WTC11 (cell line): Measurements from ENCODE around the gene ITIH2. TPM values are rescaled to one million over a fixed set of nuclear protein-coding genes. Genes with fewer than 3 reads are reported as not detected.
A peak's percentile ranks its signal among the peaks of the same experiment; 100 is the strongest.
"Not testable (repeated sequence)": the region's sequence is repeated elsewhere in the genome, so short reads cannot be mapped to it uniquely, and the experiment has no call there.

Source experiments
- ATAC-seq: fragments of 200-7000 bp; cut with Tn5 transposase; 2 replicates; pipeline ENCODE4 v1.10.0; 2021; ENCODE audit warnings: mild to moderate bottlenecking, moderate library complexity
- Bru-seq: library from RNA; stranded (reverse); fragments of 400-500 nt; gene quantifications from one replicate; lab custom pipeline; 2021; lab: Mats Ljungman, UMichigan
- CTCF ChIA-PET: fragments of 300-600 bp; sonication (Branson Sonifier 250); formaldehyde crosslinking; loops from one replicate; lab custom pipeline; 2021; ENCODE audit warnings: antibody characterized with exemption; lab: Charles Lee
- POLR2A ChIA-PET: fragments of 350-600 bp; sonication (Branson Sonifier 250); formaldehyde crosslinking; loops from one replicate; lab custom pipeline; 2021; ENCODE audit warnings: antibody characterized with exemption; lab: Charles Lee
- DNase-seq: peaks from one replicate; pipeline ENCODE4 v3.0.0; 2021; ENCODE audit warnings: low spot score
- H3K27ac Mint-ChIP-seq: 2 replicates; pipeline ENCODE4 v1.8.0; 2021; ENCODE audit warnings: mixed read lengths
- H3K27me3 Mint-ChIP-seq: 2 replicates; pipeline ENCODE4 v1.8.0; 2021; ENCODE audit warnings: low read depth, mild to moderate bottlenecking, moderate library complexity, mixed read lengths
- H3K36me3 Mint-ChIP-seq: 2 replicates; pipeline ENCODE4 v1.8.0; 2021; ENCODE audit warnings: mixed read lengths
- H3K4me1 Mint-ChIP-seq: 2 replicates; pipeline ENCODE4 v1.8.0; 2022; ENCODE audit warnings: mixed read lengths
- H3K4me3 Mint-ChIP-seq: 2 replicates; pipeline ENCODE4 v1.8.0; 2021; ENCODE audit warnings: mild to moderate bottlenecking, moderate library complexity, mixed read lengths
- H3K9me3 Mint-ChIP-seq: 2 replicates; pipeline ENCODE4 v1.8.0; 2021; ENCODE audit warnings: mixed read lengths
- CREM ChIP-seq: sonication (generic); formaldehyde crosslinking; IDR thresholded peaks from 2 replicates; pipeline ENCODE4 v1.8.1; 2022; ENCODE audit warnings: mild to moderate bottlenecking, missing genetic modification reagents, moderate library complexity
- IRF2 ChIP-seq: sonication (generic); formaldehyde crosslinking; IDR thresholded peaks from 2 replicates; pipeline ENCODE4 v1.8.0; 2022; ENCODE audit warnings: low read depth, missing genetic modification reagents, borderline replicate concordance
- MXD4 ChIP-seq: fragments of 250-450 bp; sonication (Bioruptor Pico); IDR thresholded peaks from 2 replicates; pipeline ENCODE4 v1.8.0; 2021; ENCODE audit warnings: mild to moderate bottlenecking, moderate library complexity, borderline replicate concordance
- NFATC4 ChIP-seq: fragments of 250-450 bp; sonication (Bioruptor Pico); IDR thresholded peaks from 2 replicates; pipeline ENCODE4 v1.9.0; 2021; ENCODE audit warnings: mild to moderate bottlenecking
- NR1H2 ChIP-seq: sonication (generic); formaldehyde crosslinking; IDR thresholded peaks from 2 replicates; pipeline ENCODE4 v1.9.0; 2021; ENCODE audit warnings: mild to moderate bottlenecking, moderate library complexity, missing genetic modification reagents
- PRDM15 ChIP-seq: sonication (generic); formaldehyde crosslinking; IDR thresholded peaks from 2 replicates; pipeline ENCODE4 v1.8.0; 2022; ENCODE audit warnings: missing genetic modification reagents
- SMAD4 ChIP-seq: sonication (generic); formaldehyde crosslinking; IDR thresholded peaks from 2 replicates; pipeline ENCODE4 v1.8.0; 2022; ENCODE audit warnings: mild to moderate bottlenecking, missing genetic modification reagents
- SP1 ChIP-seq: sonication (generic); formaldehyde crosslinking; conservative IDR thresholded peaks from 2 replicates; pipeline ENCODE4 v1.8.1; 2022; ENCODE audit warnings: missing genetic modification reagents
- TEAD4 ChIP-seq: sonication (generic); formaldehyde crosslinking; IDR thresholded peaks from 2 replicates; pipeline ENCODE4 v1.8.0; 2022; ENCODE audit warnings: mild to moderate bottlenecking, missing genetic modification reagents
- TP53 ChIP-seq: sonication (generic); formaldehyde crosslinking; IDR thresholded peaks from 2 replicates; pipeline ENCODE4 v1.8.1; 2023; ENCODE audit warnings: mild to moderate bottlenecking, missing genetic modification reagents
- ZNF532 ChIP-seq: fragments of 250-450 bp; sonication (Bioruptor Pico); IDR thresholded peaks from 2 replicates; pipeline ENCODE4 v1.9.0; 2021; ENCODE audit warnings: mild to moderate bottlenecking, borderline replicate concordance
- long read RNA-seq, 3 experiments: library from RNA in 1 of 3; library from capped mRNA in 1 of 3; library from polyadenylated mRNA in 1 of 3; unstranded in 2 of 3; stranded (forward) in 1 of 3; transcript quantifications; one replicate each; pipeline ENCODE4 v2.0.0, GENCODE V29; 2021
- total RNA-seq: library from RNA; stranded (reverse); gene quantifications from 3 replicates; pipeline ENCODE4 v1.2.3, GENCODE V29; 2021
- TF ChIP-seq, protein P1 (sequence below): sonication (generic); formaldehyde crosslinking; IDR thresholded peaks from 2 replicates; pipeline ENCODE4 v1.8.0; 2023; ENCODE audit warnings: mild to moderate bottlenecking, missing genetic modification reagents
- TF ChIP-seq, protein P2 (sequence below): sonication (generic); formaldehyde crosslinking; IDR thresholded peaks from 2 replicates; pipeline ENCODE4 v1.8.1; 2023; ENCODE audit warnings: mild to moderate bottlenecking, missing genetic modification reagents, moderate library complexity
- TF ChIP-seq, protein P3 (sequence below): sonication (generic); formaldehyde crosslinking; IDR thresholded peaks from 2 replicates; pipeline ENCODE4 v1.8.0; 2022; ENCODE audit warnings: mild to moderate bottlenecking, missing genetic modification reagents

Gene ITIH2
- total RNA-seq (0.62 to 0.83 TPM (median 0.62 TPM) in 3 replicates), Bru-seq, nascent RNA (percentile 1 among the genes with signal in this experiment)
- long read RNA-seq, experiment 1: 0 reads
- long read RNA-seq, experiment 2: 0 reads
- long read RNA-seq, experiment 3: 0 reads

GRCh38 chr10:7703140-7703539 lies at the start of gene ITIH2:
Gene ITIH2, plus strand, starts transcription at chr10:7703316. Its CDS starts 119 bp downstream, at chr10:7703435.
- CTCF ChIA-PET: interaction anchor here (1.2 kb wide), 1 partner anchor 178 kb away, joined by 4 read pairs; no protein-coding TSS in a partner anchor
- no peak within 1 kb of the TSS for H3K4me3 Mint-ChIP-seq
- H3K9me3 Mint-ChIP-seq: no peaks in the 10 kb centered on the region
- POLR2A ChIA-PET: no interaction called here
- ATAC-seq (no peak), DNase-seq (no peak)
- peaks cover 7% of the 10 kb centered on the region for H3K4me1 Mint-ChIP-seq
- no peaks in the 10 kb centered on the region for H3K27me3 Mint-ChIP-seq
- H3K27ac Mint-ChIP-seq: no peak within 1 kb of the TSS
- no peaks in the 10 kb centered on the region for H3K36me3 Mint-ChIP-seq
- TF ChIP-seq CREM (CRISPR knock-in tag): no peak
- TF ChIP-seq SMAD4 (CRISPR knock-in tag): no peak
- no peak for TF ChIP-seq MXD4 (CRISPR knock-in tag)

GRCh38 chr10:7657079-7657478 lies 46.0 kb upstream of the ITIH2 start:
- H3K36me3 Mint-ChIP-seq, H3K4me3 Mint-ChIP-seq, DNase-seq, H3K4me1 Mint-ChIP-seq, H3K9me3 Mint-ChIP-seq, H3K27me3 Mint-ChIP-seq, POLR2A ChIA-PET, H3K27ac Mint-ChIP-seq, ATAC-seq: not testable (repeated sequence)
- CTCF ChIA-PET: interaction anchor here (0.7 kb wide), 2 partner anchors 123 to 1552 kb away, joined by 3 to 5 read pairs; no protein-coding TSS in a partner anchor

DNA sequence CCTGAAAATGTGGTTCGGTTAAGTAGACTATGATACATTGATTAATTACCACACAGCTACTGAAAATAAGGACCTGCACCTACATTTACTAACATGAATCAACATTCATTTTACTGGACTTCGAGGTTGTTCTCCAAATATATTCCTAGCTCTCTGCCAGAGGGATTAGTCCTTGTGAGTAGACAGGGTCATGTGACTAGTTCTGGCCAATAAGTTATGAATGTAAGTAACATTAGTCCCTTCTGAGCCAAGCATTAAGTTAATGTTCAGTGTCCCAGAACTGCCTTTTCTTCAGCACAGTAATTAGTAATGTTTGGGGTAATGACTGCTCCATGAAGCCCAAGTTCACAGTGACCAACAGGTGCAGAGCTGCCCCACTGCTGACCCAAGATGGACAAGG lies 45.6 kb upstream of the ITIH2 start:
- CTCF ChIA-PET: interaction anchor here (0.7 kb wide), 2 partner anchors 123 to 1552 kb away, joined by 3 to 5 read pairs; no protein-coding TSS in a partner anchor
- no peak for ATAC-seq
- Mint-ChIP-seq H3K4me1 (no peaks in the 10 kb centered on the region), H3K9me3 (no peaks in the 10 kb centered on the region), H3K27me3 (no peaks in the 10 kb centered on the region; the same call in none of the 2 replicates), H3K4me3 (no peak overlapping the region), H3K36me3 (no peaks in the 10 kb centered on the region), H3K27ac (no peak overlapping the region)
- POLR2A ChIA-PET: no interaction called here
- DNase-seq: no peak
- TF ChIP-seq, protein P1, sequence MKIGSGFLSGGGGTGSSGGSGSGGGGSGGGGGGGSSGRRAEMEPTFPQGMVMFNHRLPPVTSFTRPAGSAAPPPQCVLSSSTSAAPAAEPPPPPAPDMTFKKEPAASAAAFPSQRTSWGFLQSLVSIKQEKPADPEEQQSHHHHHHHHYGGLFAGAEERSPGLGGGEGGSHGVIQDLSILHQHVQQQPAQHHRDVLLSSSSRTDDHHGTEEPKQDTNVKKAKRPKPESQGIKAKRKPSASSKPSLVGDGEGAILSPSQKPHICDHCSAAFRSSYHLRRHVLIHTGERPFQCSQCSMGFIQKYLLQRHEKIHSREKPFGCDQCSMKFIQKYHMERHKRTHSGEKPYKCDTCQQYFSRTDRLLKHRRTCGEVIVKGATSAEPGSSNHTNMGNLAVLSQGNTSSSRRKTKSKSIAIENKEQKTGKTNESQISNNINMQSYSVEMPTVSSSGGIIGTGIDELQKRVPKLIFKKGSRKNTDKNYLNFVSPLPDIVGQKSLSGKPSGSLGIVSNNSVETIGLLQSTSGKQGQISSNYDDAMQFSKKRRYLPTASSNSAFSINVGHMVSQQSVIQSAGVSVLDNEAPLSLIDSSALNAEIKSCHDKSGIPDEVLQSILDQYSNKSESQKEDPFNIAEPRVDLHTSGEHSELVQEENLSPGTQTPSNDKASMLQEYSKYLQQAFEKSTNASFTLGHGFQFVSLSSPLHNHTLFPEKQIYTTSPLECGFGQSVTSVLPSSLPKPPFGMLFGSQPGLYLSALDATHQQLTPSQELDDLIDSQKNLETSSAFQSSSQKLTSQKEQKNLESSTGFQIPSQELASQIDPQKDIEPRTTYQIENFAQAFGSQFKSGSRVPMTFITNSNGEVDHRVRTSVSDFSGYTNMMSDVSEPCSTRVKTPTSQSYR (CRISPR knock-in tag): no peak
- TF ChIP-seq CREM (CRISPR knock-in tag) (no peak), PRDM15 (no peak), TEAD4 (no peak), NFATC4 (no peak), ZNF532 (CRISPR knock-in tag) (no peak), NR1H2 (CRISPR knock-in tag) (no peak), SP1 (CRISPR knock-in tag) (no peak), IRF2 (CRISPR knock-in tag) (no peak), TP53 (CRISPR knock-in tag) (no peak)
- TF ChIP-seq, protein P2, sequence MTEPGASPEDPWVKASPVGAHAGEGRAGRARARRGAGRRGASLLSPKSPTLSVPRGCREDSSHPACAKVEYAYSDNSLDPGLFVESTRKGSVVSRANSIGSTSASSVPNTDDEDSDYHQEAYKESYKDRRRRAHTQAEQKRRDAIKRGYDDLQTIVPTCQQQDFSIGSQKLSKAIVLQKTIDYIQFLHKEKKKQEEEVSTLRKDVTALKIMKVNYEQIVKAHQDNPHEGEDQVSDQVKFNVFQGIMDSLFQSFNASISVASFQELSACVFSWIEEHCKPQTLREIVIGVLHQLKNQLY: no peak
- TF ChIP-seq, protein P3, sequence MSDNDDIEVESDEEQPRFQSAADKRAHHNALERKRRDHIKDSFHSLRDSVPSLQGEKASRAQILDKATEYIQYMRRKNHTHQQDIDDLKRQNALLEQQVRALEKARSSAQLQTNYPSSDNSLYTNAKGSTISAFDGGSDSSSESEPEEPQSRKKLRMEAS: no peak
